NCI-H748 (cell line): Measurements from ENCODE around the gene TUBB6.
A peak's percentile ranks its signal among the peaks of the same experiment; 100 is the strongest.

Source experiments
- DNase-seq: peaks from one replicate; lab custom pipeline; 2025; ENCODE audit not compliant: unreplicated experiment; lab: John Stamatoyannopoulos, UW

The TUBB6 gene

GRCh38 chr18:12313530-12314245, 5.6 kb downstream of the TUBB6 start:
- DNase-seq, result no peak

- DNase-seq, result no peak
Observed at GRCh38 chr18:12314591-12315305, 6.7 kb downstream of the TUBB6 start.

DNA sequence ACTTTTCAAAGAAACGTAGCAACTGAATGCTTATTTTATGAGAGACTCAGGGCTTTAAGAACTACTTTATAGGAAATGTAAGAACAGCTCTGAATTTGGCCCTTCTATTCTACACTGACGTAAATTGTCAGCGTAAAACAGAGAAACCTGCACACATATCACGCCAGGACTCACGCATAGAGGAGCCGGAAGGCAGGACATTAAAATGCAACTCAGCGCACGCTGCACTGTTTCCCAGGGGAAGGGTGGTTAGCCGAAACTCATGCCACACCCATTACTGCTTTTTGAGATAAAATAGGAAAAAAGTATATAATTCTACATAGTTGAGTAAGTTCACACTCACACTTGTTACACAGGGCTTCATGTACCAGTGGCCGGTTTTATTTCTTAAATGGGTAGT, 7.4 kb downstream of the TUBB6 start:
- DNase-seq, result no peak

- DNase-seq, result no peak
Observed at GRCh38 chr18:12315911-12316310, 7.9 kb downstream of the TUBB6 start.

- no peak for DNase-seq
Observed at GRCh38 chr18:12317664-12318333, 9.8 kb downstream of the TUBB6 start.

DNA sequence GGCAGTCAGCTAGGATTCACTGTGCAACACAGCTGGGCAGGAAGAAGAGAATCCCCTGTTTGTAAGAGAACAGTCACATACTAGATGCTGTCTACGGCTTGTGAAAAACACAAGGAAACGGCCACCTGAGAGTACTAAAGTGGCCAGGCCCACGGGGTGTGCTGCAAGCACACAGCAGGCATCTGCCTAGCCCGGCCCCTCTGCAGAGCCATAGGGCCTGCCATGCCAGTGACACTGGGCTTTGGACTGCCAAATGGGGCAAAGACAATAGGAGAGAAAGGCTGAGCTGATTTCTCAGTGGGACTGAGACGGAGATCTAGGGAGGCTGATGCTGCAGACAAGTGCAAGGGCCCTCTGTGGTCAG, 10.3 kb downstream of the TUBB6 start:
- no peak for DNase-seq

GRCh38 chr18:12318857-12319256, 10.8 kb downstream of the TUBB6 start:
- DNase-seq, result no peak

GRCh38 chr18:12321333-12321732, 13.3 kb downstream of the TUBB6 start:
- no peak for DNase-seq

DNA sequence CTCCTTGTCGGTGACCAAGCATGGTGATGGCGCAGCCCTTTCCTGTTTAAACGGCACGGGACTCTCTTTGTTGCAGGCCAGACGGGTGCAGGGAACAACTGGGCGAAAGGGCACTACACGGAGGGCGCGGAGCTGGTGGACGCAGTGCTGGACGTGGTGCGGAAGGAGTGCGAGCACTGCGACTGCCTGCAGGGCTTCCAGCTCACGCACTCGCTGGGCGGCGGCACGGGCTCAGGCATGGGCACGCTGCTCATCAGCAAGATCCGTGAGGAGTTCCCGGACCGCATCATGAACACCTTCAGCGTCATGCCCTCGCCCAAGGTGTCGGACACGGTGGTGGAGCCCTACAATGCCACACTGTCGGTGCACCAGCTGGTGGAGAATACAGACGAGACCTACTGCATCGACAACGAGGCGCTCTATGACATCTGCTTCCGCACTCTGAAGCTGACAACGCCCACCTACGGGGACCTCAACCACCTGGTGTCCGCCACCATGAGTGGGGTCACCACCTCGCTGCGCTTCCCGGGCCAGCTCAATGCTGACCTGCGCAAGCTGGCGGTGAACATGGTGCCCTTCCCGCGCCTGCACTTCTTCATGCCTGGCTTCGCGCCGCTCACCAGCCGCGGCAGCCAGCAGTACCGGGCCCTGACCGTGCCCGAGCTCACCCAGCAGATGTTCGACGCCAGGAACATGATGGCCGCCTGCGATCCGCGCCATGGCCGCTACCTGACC, 17.1 kb downstream of the TUBB6 start:
- DNase-seq, result no peak

GRCh38 chr18:12325726-12326245, 17.7 kb downstream of the TUBB6 start:
- no peak for DNase-seq

- no peak for DNase-seq
Observed at GRCh38 chr18:12326711-12327460, 18.8 kb downstream of the TUBB6 start.

GRCh38 chr18:12327510-12328178, 19.6 kb downstream of the TUBB6 start:
- peak; percentile 77 for DNase-seq

GRCh38 chr18:12328179-12328823, 20.3 kb downstream of the TUBB6 start:
- DNase-seq, result no peak

DNA sequence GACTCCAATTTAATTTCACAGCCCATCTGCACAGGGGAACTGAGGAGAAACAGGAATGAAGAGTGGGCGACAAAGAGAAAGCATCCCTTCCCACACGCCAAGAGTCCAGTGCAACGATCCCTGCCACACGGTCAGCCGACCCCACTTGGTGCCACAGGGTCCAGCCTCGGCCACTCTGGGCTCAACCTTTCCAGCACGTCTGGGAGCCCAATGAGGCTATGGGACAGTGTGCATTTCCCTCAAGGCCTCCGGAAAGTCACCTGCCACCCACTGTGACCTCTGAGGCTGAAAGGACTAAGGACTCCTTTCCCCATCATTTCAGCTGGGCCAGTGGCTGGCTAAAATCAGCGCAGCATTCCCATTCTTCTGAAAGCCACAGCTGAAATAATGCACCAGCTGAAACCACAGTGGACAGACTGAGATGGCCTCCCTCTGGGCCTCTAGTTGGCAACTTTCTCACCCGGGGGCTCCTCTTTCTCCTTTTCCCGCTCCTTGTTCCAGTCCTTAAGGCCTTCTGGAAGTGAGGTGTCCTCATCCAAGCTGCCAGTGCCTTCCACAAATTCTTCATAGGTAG, 21.2 kb downstream of the TUBB6 start:
- DNase-seq, result no peak

DNA sequence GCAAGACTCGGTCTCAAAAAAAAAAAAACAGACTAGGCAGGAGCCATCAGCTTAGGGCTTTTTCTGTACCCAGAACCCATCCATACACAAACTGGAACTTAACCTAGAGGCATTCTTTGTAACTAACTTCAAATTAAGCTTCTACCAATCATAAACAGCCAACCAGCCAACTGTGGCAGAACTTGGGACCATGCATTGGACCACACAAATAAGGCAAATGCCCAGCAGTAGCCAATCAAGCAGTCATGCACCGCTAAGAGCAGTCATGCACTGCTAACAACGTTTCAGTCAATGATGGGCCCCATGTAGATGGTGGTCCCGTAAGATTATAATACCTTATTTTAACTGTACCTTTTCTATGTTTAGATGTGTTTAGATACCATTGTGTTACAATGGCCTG, 22.7 kb downstream of the TUBB6 start:
- no peak for DNase-seq

DNA sequence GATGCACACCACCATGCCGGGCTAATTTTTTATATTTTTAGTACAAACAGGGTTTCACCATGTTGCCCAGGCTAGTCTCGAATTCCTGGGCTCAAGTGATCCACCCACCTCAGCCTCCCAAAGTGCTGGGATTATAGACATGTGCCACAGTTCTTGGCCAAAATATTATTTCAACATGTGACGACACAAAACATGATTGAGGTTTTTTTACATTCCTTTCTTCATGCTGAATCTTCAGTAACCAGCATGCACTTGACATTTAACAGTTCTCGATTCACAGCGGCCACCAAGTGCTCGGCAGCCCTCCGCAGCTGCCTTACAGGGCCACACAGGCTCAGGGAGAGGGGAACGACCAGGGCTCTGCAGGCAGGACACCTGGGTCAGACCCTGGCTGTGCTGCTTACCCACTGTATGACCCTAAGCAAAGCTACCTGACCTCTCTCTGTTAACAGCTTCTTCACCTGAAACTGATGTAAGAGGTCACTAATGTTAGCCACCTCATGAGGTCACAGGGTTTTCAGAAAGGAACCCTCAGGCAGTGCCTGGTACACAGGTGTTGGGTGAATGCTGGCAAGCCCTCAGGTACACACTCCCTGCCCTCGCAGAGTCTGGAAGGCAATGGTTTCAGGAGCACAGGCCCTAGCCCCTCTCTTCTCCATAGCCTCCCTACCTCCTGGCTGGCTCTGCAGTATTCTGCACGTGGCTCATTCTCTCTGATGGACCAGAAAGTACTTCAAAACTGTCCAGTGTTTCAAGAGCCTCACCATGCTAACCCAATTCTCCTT, 25.7 kb downstream of the TUBB6 start:
- no peak for DNase-seq

GRCh38 chr18:12334366-12334808, 26.3 kb downstream of the TUBB6 start:
- DNase-seq, result no peak

- DNase-seq, result no peak
Observed at GRCh38 chr18:12334863-12335262, 26.8 kb downstream of the TUBB6 start.
